ENCODE measurements around the gene RPS16. TPM values are rescaled to one million over a fixed set of nuclear protein-coding genes. Genes with fewer than 3 reads are reported as not detected.

The RPS16 gene
- total RNA-seq, 1 donor from 2014 or later = 1,453 TPM

DNA sequence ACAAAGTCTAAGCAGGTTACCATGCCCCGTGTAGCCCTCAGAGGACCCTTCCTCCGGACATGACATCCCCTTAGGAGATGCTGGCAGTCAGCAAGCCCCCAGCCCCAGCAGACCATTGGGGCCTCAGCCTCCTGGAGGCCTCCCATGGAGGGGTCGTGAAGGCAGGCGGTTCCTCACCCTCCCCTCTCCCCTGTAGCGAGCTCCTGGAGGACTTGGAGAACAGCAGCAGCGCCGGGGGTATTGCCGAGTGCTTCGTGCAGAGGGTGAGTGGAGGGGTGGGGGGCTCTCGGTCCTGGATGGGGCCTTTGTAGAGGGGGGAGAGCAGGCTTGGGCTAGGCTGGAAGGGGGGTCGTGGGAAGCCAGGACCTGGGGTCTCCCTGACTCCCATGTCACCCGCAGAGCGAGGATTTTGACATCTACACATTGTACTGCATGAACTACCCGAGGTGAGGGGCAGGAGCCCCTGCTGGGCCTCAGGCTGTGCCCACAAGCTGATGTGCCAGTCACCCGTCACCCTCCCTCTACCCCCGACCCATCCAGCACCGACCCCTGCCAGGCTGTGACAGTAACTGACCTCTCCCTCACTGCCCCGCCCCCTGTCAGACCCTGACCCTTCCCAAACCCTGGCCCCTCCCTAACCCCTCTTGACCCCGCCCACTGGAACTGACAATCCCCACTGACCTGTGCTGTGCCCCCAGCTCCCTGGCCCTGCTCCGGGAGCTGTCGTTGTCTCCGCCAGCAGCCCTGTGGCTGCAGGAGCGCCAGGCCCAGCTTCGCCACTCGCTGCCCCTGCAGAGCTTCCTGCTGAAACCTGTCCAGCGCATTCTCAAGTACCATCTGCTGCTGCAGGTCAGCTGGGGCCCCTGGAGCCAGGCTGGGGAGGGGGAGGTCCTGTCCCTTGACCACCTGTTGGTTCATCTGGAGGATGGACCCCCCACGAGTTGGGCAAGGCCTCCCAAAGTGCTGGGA lies 19.3 kb downstream of the RPS16 start:
- Histone ChIP-seq H3K4me1 (peaks cover 9 to 25% of the 10 kb centered on the region in 2 donors), H3K9me3 (no peaks in the 10 kb centered on the region), H3K27ac (peak overlapping the region; percentile 55 to 86), H3K27me3 (no peaks in the 10 kb centered on the region), H3K36me3 (peaks cover 40 to 49% of the 10 kb centered on the region in 2 donors), H3K4me3 (peak overlapping the region in 1 of 2 donors; percentile 97)
- TF ChIP-seq, protein P1, sequence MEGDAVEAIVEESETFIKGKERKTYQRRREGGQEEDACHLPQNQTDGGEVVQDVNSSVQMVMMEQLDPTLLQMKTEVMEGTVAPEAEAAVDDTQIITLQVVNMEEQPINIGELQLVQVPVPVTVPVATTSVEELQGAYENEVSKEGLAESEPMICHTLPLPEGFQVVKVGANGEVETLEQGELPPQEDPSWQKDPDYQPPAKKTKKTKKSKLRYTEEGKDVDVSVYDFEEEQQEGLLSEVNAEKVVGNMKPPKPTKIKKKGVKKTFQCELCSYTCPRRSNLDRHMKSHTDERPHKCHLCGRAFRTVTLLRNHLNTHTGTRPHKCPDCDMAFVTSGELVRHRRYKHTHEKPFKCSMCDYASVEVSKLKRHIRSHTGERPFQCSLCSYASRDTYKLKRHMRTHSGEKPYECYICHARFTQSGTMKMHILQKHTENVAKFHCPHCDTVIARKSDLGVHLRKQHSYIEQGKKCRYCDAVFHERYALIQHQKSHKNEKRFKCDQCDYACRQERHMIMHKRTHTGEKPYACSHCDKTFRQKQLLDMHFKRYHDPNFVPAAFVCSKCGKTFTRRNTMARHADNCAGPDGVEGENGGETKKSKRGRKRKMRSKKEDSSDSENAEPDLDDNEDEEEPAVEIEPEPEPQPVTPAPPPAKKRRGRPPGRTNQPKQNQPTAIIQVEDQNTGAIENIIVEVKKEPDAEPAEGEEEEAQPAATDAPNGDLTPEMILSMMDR (IDR thresholded peaks at IDR 0.05) = no peak
- DNase-seq (ENCODE audit: low spot score in 2 of 2) = no peak
- intact Hi-C loops (cut with DNase I) = no loop called here

DNA sequence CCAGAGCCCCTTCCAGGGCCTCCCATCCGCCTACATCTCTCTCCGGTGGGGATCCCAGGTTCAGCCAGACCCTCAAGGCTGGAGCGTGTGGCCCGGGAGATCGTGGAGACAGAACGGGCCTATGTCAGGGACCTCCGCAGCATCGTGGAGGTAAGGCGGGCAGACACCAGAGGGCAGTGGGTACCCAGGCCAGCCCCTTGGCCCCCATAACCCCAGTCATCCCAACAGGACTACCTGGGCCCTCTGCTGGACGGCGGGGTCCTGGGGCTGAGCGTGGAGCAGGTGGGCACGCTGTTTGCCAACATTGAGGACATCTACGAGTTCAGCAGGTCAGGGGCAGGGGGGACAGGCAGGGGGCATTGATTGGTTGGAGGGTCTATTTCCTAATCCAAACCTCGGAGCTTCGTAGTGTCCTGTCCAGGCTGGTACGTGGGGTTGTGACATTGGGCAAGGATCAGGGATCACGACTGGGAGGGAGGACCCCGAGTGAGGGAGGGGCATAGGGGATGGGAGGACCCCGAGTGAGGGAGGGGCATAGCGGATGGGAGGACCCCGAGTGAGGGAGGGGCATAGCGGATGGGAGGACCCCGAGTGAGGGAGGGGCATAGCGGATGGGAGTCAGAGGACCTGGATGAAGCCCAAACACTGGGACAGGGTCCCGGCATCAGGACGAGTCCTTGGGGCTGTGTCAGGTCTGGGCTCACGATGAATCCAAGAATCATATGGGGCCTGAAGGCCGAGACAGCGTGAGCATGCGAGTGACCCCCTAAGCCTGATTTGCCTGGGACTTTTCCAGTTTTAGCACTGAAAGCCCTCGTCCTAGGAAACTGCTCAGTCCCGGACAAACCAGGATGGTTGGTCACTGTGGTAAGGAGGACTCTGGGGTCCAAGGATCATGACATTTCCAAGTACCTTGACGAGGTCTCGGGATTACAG lies 20.4 kb downstream of the RPS16 start:
- intact Hi-C loops (cut with DNase I) = no loop called here
- peak in 1 of 2 donors; percentile 74 for DNase-seq (ENCODE audit: low spot score in 2 of 2)

DNA sequence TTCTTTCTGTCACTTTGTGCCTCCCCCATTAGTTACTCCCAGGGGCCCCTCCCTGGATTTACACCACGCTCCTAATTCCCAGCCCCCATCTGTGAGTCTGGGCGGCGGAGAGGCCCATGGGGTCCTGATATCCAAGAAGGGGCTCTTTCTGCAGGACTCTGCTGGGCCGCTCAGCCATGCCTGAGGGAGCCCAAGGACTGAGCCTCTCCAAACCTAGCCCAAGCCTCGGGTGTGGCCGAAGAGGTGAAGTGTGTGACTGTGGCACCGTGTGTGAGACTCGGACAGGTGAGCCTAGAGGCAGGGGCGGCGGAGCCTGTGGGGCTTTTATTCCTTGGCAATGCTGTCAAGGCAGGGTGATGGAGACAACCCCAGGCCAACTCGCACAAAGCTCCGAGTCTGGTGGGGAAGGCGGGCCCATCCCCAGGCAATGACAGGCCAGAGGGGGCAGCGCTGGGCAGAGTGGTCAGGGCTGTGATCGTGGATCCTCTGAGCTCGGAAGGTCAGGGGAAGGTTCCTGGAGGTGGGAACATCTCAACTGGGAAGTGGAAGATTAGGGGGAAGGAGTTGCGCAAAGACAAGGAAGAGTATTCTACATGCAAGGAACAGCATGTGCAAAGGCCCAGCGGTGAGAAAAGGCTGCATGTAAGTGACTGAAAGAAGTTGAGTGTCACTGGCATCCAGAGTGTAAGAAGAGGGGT lies 21.7 kb downstream of the RPS16 start:
- intact Hi-C loops (cut with DNase I) = loop anchor here (2.0 to 5.0 kb wide), 3 partner anchors 23 to 1162 kb away; partner anchors contain the start of genes MED29 and PAF1
- peak in 1 of 2 donors; percentile 84 for DNase-seq (ENCODE audit: low spot score in 2 of 2)
- H3K27me3 ChIP-seq = no peaks in the 10 kb centered on the region
- H3K9me3 ChIP-seq = no peaks in the 10 kb centered on the region
- peak overlapping the region; percentile 66 to 97 for H3K4me3 ChIP-seq
- TF ChIP-seq, protein P1 (IDR thresholded peaks at IDR 0.05) = no peak
- peak overlapping the region; percentile 86 to 100 for H3K27ac ChIP-seq
- peaks cover 9 to 31% of the 10 kb centered on the region in 2 donors for H3K4me1 ChIP-seq
- H3K36me3 ChIP-seq = peaks cover 27 to 31% of the 10 kb centered on the region in 2 donors

More for the DNA sequence above, 20.4 kb downstream of the RPS16 start:
- Histone ChIP-seq H3K4me1 (peaks cover 9 to 29% of the 10 kb centered on the region in 2 donors), H3K4me3 (peak overlapping the region; percentile 66 to 97), H3K27me3 (no peaks in the 10 kb centered on the region), H3K9me3 (no peaks in the 10 kb centered on the region), H3K36me3 (peaks cover 36 to 38% of the 10 kb centered on the region in 2 donors), H3K27ac (peak overlapping the region; percentile 55 to 86)
- TF ChIP-seq, protein P1 (IDR thresholded peaks at IDR 0.05) = no peak

DNA sequence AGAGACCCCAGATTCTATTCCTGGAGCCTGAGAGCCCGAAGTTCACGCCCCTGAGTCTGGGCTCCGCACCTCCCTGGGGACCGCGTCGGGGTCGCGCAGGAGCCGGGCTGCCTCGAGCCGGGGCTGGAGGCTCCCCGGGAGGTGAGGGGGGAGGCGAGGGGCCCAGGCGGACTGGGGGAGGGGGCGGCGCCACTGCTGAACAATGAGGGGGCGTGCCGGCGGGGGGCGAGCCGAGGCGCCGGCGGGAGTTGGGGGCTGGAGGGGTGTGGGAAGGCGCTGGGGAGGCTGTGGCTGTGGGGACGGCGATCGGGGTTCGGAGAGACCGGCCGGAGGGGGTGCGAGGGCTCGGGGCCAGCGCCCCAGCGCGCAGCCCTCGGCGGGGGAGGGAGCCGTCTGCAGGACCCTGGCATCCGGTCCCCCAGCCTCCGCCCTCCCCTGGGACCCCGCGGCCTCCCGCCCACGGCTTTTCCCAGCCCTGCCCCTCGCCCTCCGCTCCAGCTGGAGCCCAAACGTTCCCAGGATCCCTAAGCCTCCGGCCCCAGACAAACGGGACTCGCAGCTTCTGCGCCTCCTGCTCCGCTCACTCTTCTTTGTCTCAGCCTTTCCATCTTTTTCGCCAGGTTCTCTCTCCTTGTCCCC lies 22.4 kb downstream of the RPS16 start:
- Histone ChIP-seq H3K4me1 (peaks cover 9 to 31% of the 10 kb centered on the region in 2 donors), H3K27ac (peak overlapping the region; percentile 86 to 100), H3K36me3 (peaks cover 26 to 31% of the 10 kb centered on the region in 2 donors), H3K9me3 (no peaks in the 10 kb centered on the region), H3K27me3 (no peaks in the 10 kb centered on the region), H3K4me3 (peak overlapping the region; percentile 66 to 97)
- TF ChIP-seq, protein P1 (IDR thresholded peaks at IDR 0.05) = no peak
- intact Hi-C loops (cut with DNase I) = loop anchor here (2.0 to 5.0 kb wide), 3 partner anchors 23 to 1161 kb away; partner anchors contain the start of genes MED29 and PAF1
- peak in 1 of 2 donors; percentile 88 for DNase-seq (ENCODE audit: low spot score in 2 of 2)
